Left colon (tissue), 2 donors: ENCODE data around the gene UTP25. TPM values are rescaled to one million over a fixed set of nuclear protein-coding genes. Genes with fewer than 3 reads are reported as not detected.

Experiments
- total RNA-seq, 2 donors: library from RNA; stranded (reverse); fragmentation: NEBNext Ultra II Directional; extraction: Animal tissue kit (Norgen Biotek cat#: 25700); gene quantifications; one replicate each; pipeline ENCODE4 v1.2.1, GENCODE V29; 2021
- donor health status: DM: no; HTN: no; CAD: no.
- donor health status: DM: yes; HTN: yes; CAD: no.

The UTP25 gene
- total RNA-seq, 2 donors from 2014 or later, result 4.8 to 6.2 TPM

Other genes with a start within 250 kb of the UTP25 start
- gene CAMK1G, start 244.3 kb upstream of the UTP25 start, total RNA-seq, result under 1 TPM in 1 of 2 donors, not detected in 1; 0.17 TPM
- gene LAMB3, start 175.5 kb upstream of the UTP25 start, total RNA-seq, result 100 to 1,000 TPM in 1 of 2 donors, 10 to 100 TPM in 1; 85.2 to 136 TPM
- 1 to 10 TPM; 4.4 to 5.9 TPM for gene G0S2, start 152.6 kb upstream of the UTP25 start, total RNA-seq
- under 1 TPM; 0.61 to 0.87 TPM for gene HSD11B1, start 123.1 kb upstream of the UTP25 start, total RNA-seq
- gene TRAF3IP3, start 71.9 kb upstream of the UTP25 start, total RNA-seq, result 1 to 10 TPM; 2.3 to 4.4 TPM
- gene C1orf74, start 43.4 kb upstream of the UTP25 start, total RNA-seq, result 1 to 10 TPM; 2.0 to 4.5 TPM
- 100 to 1,000 TPM in 1 of 2 donors, 10 to 100 TPM in 1; 92.8 to 132 TPM for gene IRF6, start 21.8 kb upstream of the UTP25 start, total RNA-seq
- under 1 TPM in 1 of 2 donors, not detected in 1; 0.14 TPM for gene SYT14, start 110.2 kb downstream of the UTP25 start, total RNA-seq